Large intestine (tissue), 12 donors: ENCODE results near the gene HOXD11. TPM values are rescaled to one million over a fixed set of nuclear protein-coding genes. Genes with fewer than 3 reads are reported as not detected.

Experiments used
- DNase-seq, 2 donors: peaks; one replicate each; pipeline versions ENCODE4 v3.0.0 to v3.0.0-alpha.2; 2013
- H3K27ac ChIP-seq: one replicate; pipeline ENCODE4 v1.5.1; 2013; ENCODE audit warnings: low read length
- H3K27me3 ChIP-seq: 2 replicates; pipeline ENCODE4 v1.6.1; 2013; ENCODE audit warnings: low read length; ENCODE audit not compliant: control insufficient read depth, insufficient read depth
- H3K36me3 ChIP-seq: 2 replicates; pipeline ENCODE4 v1.6.1; 2013; ENCODE audit warnings: low read length; ENCODE audit not compliant: control insufficient read depth, insufficient read depth
- H3K4me1 ChIP-seq: one replicate; pipeline ENCODE4 v1.6.1; 2013; ENCODE audit warnings: low read length; ENCODE audit not compliant: control insufficient read depth, insufficient read depth
- H3K4me3 ChIP-seq: one replicate; pipeline ENCODE4 v1.5.1; 2013; ENCODE audit warnings: low read length
- H3K9me3 ChIP-seq: one replicate; pipeline ENCODE4 v1.6.1; 2013; ENCODE audit warnings: mild to moderate bottlenecking, low read depth, low read length, moderate library complexity; ENCODE audit not compliant: control insufficient read depth
- WGBS: methylation state at CpG from one replicate; pipeline ENCODE4 v1.1.5; 2013; ENCODE audit warnings: low lambda C conversion rate; ENCODE audit not compliant: insufficient coverage; 5-methylcytosine and 5-hydroxymethylcytosine counted together
- long read RNA-seq, 11 donors: transcript quantifications; one replicate each; lab custom pipeline, GENCODE V29; 2026
- polyA plus RNA-seq: library from polyadenylated mRNA; unstranded; fragments of 120-200 nt; gene quantifications from one replicate; pipeline ENCODE4 v1.2.1, GENCODE V29; 2013

The HOXD11 gene
- polyA plus RNA-seq: not detected
- long read RNA-seq, donor 1: 0 reads
- long read RNA-seq, donor 2: 0 reads
- long read RNA-seq, donor 3: 0 reads
- long read RNA-seq, donor 4: 0 reads
- long read RNA-seq, donor 5, transcript HOXD11-201 (2 exons, 1,533 nt): major isoform, 5 of 8 reads
- long read RNA-seq, donor 5, partial matches to known transcripts: 0 of 8 reads
- long read RNA-seq, donor 5, other reads (novel, unspliced or antisense): 0 of 8 reads
- long read RNA-seq, donor 6: 0 reads
- long read RNA-seq, donor 7, partial matches to known transcripts: 0 of 4 reads
- long read RNA-seq, donor 7, other reads (novel, unspliced or antisense): 0 of 4 reads
- long read RNA-seq, donor 8: 0 reads
- long read RNA-seq, donor 9: 0 reads
- long read RNA-seq, donor 10: 0 reads
- long read RNA-seq, donor 11: 0 reads

DNA sequence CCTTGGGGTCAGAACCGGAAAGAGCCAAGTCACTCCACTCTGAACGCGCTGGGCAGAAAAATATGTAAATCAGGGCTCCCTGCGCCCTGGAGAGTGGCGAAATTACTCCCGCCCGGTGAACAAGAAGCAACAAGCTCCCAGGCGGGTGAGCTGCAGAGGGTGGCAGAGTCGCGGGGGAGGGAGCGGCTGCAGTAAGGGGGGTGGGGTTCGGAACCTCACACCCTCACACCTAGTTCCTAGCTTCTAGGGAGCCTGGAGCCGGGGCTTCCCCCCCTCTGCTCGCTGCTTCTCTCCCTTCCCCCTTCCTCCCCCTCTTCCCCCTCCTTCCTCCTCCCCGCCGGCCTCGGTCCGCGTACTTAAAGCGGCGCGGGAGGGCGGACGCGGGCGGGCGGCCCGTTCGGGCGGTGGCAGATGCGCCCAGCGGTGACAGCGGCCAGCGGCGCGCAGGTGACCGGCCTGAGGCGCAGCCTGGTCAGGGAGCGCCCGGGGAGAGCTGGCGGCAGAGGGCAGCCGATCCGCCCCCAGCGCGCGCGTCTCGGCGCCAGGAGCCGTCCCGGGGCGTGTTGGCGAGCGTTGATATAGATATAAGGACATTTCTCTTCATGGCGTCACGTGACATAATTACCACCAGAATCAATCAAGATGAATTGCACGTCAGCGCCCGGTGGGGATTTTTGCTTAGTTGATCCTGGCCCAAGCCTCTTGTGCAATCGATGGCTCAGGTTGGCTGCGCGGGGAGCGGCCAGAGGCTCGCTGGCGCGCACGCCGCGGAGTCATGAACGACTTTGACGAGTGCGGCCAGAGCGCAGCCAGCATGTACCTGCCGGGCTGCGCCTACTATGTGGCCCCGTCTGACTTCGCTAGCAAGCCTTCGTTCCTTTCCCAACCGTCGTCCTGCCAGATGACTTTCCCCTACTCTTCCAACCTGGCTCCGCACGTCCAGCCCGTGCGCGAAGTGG, at the start of gene HOXD11:
Gene HOXD11 (plus strand): TSS at position 700 of the 959 bp plus-strand sequence. CDS start 76 bp downstream, at position 776.
- peaks cover 96% of the 10 kb centered on the region for H3K27me3 ChIP-seq
- DNase-seq: peak in 1 of 2 donors; percentile 43
- peaks cover 22% of the 10 kb centered on the region for H3K9me3 ChIP-seq
- H3K4me3 ChIP-seq: no peak within 1 kb of the TSS
- H3K36me3 ChIP-seq: no peaks in the 10 kb centered on the region
- H3K27ac ChIP-seq: no peak within 1 kb of the TSS
- no peaks in the 10 kb centered on the region for H3K4me1 ChIP-seq
- WGBS: no CpG with 5 or more reads among the region's 85 CpGs

GRCh38 chr2:176063958-176064357, 43.1 kb upstream of the HOXD11 start:
- no CpG with 5 or more reads among the region's 2 CpGs for WGBS
- no peak for DNase-seq

GRCh38 chr2:176066645-176067588, 40.2 kb upstream of the HOXD11 start:
- Histone ChIP-seq H3K4me3 (peak overlapping the region; percentile 19), H3K27me3 (peaks cover 82% of the 10 kb centered on the region), H3K9me3 (peaks cover 8% of the 10 kb centered on the region), H3K4me1 (peaks cover 12% of the 10 kb centered on the region), H3K36me3 (no peaks in the 10 kb centered on the region), H3K27ac (no peak overlapping the region)
- WGBS: 5% methylated on average over 4 of the region's 56 CpGs
- peak in 1 of 2 donors; percentile 10 for DNase-seq

More at GRCh38 chr2:176063958-176064357, 43.1 kb upstream of the HOXD11 start:
- Histone ChIP-seq H3K4me1 (peaks cover 12% of the 10 kb centered on the region), H3K27ac (no peak overlapping the region), H3K4me3 (no peak overlapping the region), H3K9me3 (peaks cover 3% of the 10 kb centered on the region), H3K36me3 (no peaks in the 10 kb centered on the region), H3K27me3 (peaks cover 63% of the 10 kb centered on the region)

DNA sequence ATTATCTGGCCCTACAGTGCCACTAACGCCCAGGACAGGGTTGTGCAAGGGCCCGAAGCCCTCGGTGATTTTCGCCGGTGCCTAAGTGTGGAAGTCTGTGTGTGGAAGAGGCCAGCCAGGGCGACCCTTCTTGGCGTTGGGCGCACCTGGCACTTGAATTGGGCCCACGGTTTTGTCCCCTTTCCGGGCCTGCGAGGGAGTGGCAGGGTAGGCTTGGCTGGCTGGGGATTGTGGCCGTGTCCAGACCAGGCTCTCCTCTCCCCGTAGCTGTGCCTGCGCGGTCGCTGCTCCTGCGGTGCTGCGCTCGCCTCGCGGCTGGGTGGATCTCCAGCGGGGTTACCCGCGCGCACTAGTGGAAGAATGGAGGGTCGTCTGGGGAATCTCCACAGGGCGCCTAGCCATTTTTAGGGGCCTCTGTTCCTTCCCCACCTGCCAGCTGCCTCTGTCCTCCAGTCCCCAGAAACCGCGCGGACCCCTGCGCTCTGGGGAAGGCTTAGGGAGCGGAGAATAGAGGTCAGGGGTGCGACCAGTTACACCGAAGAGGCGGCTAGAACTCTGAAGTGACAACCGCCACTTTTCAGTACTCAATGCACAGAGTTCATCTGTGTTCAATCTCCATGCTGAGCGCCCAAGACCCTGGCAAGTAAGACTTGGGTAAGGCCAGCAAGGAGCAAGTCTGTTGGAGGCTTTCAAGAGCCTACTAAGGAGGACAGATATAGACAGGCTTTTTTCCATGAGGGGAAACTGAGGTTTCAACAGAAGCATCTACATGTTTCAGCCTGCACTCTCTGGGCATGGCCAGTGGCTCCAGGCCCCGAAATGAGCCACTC, 39.3 kb upstream of the HOXD11 start:
- DNase-seq: peak in 1 of 2 donors; percentile 19
- H3K27me3 ChIP-seq: peaks cover 86% of the 10 kb centered on the region
- H3K4me1 ChIP-seq: peaks cover 12% of the 10 kb centered on the region
- H3K27ac ChIP-seq: no peak overlapping the region
- no peaks in the 10 kb centered on the region for H3K36me3 ChIP-seq
- peaks cover 8% of the 10 kb centered on the region for H3K9me3 ChIP-seq
- no CpG with 5 or more reads among the region's 38 CpGs for WGBS
- H3K4me3 ChIP-seq: peak overlapping the region; percentile 19

DNA sequence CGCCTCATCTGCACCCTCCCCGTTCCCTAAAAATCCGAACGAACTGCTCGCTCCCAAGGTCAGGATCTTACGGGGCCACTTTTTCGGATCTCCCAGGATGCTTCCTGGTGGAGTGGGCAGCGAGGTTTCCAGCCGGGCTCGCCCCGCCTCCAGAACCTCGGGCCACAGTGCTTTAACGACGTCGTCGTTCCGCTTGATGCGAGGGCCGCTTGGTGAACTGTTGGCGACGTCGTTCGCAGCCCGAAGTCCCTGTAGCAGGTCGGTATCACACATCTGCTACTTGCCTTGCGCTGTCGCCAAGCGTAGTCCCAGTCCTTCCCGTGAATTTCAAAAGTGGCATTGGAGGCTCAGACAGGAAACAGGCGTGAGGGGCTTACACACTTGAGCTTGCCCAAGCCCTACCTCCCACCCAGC, 38.7 kb upstream of the HOXD11 start:
- Histone ChIP-seq H3K27ac (no peak overlapping the region), H3K4me1 (peaks cover 12% of the 10 kb centered on the region), H3K9me3 (peaks cover 8% of the 10 kb centered on the region), H3K36me3 (no peaks in the 10 kb centered on the region), H3K27me3 (peaks cover 92% of the 10 kb centered on the region), H3K4me3 (no peak overlapping the region)
- DNase-seq: peak in 1 of 2 donors; percentile 5
- no CpG with 5 or more reads among the region's 30 CpGs for WGBS

DNA sequence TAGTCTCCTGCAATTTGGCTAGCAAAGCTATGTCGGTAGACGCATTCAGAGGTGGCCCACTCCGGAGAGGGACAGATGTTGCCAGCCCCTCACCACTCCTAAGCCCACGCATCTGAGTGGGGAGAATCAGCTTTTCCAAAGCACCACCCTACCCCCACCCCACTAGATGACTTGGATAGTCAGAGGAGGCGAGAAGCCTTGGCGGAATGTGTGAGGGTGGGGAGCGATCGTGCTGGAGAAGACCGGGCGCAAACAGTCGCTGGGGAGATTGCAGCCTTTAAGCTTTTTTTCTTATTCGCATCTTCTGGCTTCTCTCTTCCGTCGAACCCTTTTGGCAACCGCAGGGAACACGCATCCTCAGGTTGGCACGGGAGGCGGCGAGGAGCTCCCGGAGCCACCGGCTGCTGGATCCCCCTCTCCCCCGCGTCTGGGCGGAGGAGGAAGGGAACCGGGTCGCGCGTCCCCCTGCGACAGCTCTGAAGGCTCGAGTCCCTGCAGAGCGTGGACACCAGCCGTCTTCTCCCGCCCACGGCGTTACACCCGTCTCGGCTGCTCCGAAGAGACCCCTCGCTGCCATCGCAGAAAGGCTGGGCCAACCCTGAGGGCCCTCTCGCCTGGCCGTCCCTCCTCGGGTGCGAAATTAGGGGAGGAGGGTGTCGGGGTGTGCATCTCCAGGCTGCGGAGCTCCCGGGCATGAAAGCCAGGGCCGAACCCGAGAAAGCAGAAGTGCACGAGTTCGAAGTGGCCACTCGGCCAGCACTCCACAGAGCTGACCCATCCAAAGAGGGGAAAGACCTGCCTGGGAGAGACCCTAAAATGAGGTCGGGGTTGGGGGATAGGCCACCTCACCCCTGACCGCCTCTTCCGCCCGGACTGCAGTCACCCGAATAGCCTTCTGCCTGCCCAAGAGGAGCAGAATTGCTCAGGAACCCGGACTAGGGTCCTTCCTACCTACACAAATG, 35.5 kb upstream of the HOXD11 start:
- Histone ChIP-seq H3K4me1 (peaks cover 12% of the 10 kb centered on the region), H3K36me3 (no peaks in the 10 kb centered on the region), H3K27ac (no peak overlapping the region), H3K4me3 (no peak overlapping the region), H3K9me3 (peaks cover 8% of the 10 kb centered on the region), H3K27me3 (peaks cover 100% of the 10 kb centered on the region)
- no peak for DNase-seq
- WGBS: no CpG with 5 or more reads among the region's 58 CpGs

GRCh38 chr2:176072292-176072669, 34.8 kb upstream of the HOXD11 start:
- Histone ChIP-seq H3K9me3 (peaks cover 4% of the 10 kb centered on the region), H3K36me3 (no peaks in the 10 kb centered on the region), H3K27ac (no peak overlapping the region), H3K4me1 (peaks cover 8% of the 10 kb centered on the region), H3K4me3 (no peak overlapping the region), H3K27me3 (peaks cover 100% of the 10 kb centered on the region)
- WGBS: 50% methylated on average over 1 of the region's 5 CpGs
- DNase-seq: no peak

DNA sequence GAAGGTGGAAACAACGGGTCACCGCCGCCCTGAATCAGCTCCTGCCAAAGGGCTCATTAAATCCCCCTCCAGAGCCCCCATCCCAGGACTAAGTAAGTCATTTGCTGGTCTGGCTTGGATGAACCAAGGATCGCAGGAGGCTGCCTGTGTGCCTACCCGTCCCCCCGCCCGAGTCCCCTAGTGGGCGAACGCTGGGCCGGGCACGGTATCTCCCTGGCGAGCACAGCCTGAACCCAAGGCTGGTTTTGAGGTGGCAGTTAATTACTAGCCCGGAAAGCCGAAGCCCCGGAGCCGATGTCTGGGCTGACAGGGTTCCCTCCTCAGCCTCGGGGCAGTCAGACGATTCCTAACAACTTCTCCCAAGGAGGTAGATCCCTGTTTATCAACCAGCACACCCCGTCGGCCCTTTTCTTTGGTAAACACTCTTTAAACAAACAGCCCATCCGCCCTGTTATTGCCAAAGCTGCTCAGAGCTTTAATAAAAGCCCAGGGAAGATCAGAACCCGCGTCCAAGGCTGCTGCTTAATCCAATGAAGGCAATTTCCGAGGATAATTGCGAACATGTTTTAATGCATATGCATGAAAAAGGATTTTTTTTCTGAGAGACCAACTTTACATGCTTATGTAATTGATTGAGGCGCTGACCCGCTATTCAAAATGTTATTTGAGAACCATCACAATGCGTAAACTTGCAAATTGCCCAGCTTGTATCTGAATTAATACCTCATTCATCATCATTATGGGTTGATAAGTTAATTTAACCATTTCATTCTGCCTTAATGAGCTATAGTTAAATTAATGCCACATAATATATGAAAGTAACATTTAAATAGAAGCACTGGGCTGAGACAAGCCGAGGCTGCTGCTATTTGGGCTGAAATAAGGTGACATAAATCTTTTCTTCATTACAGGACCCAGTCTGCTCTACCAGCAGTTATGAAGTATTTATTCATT, 33.9 kb upstream of the HOXD11 start:
- 0% methylated on average over 3 of the region's 29 CpGs for WGBS
- Histone ChIP-seq H3K27me3 (peaks cover 95% of the 10 kb centered on the region), H3K4me3 (no peak overlapping the region), H3K36me3 (no peaks in the 10 kb centered on the region), H3K4me1 (no peaks in the 10 kb centered on the region), H3K27ac (no peak overlapping the region), H3K9me3 (peaks cover 4% of the 10 kb centered on the region)
- DNase-seq: no peak
